HL-60 (cell line): ENCODE results near the gene RPH3AL.

Source experiments
- DNase-seq, 2 experiments: peaks; one replicate each; pipeline ENCODE4 v3.0.0-alpha.2; 2010 to 2020; ENCODE audit warnings: low read depth in 1 of 2, low spot score in 1 of 2
- H3K27ac ChIP-seq: fragments of 250-450 bp; sonication (Bioruptor Pico); replicated peaks from 2 replicates; pipeline ENCODE4 v1.5.1; 2020; ENCODE audit warnings: mild to moderate bottlenecking, moderate library complexity
- H3K27me3 ChIP-seq: fragments of 250-450 bp; sonication (Bioruptor Pico); 2 replicates; pipeline ENCODE4 v1.5.1; 2021; ENCODE audit warnings: mild to moderate bottlenecking, moderate library complexity; ENCODE audit not compliant: insufficient read depth, poor library complexity, severe bottlenecking
- H3K4me3 ChIP-seq: replicated peaks from 2 replicates; pipeline ENCODE4 v1.5.1; 2011; ENCODE audit warnings: mild to moderate bottlenecking, control low read depth, low read length; ENCODE audit not compliant: insufficient read depth
- CTCF ChIP-seq: IDR thresholded peaks from one replicate; pipeline ENCODE4 v1.5.1; 2011; ENCODE audit warnings: low read length, control low read depth, inconsistent platforms; ENCODE audit not compliant: insufficient read depth
- GABPA ChIP-seq: IDR thresholded peaks from 2 replicates; pipeline ENCODE4 v1.6.1; 2012; ENCODE audit warnings: low read depth
- POLR2AphosphoS5 ChIP-seq: IDR thresholded peaks from 2 replicates; pipeline ENCODE4 v1.6.1; 2012; ENCODE audit warnings: low read depth
- REST ChIP-seq: IDR thresholded peaks from 2 replicates; pipeline ENCODE4 v1.6.1; 2012; ENCODE audit warnings: low read depth; ENCODE audit not compliant: insufficient replicate concordance
- SPI1 ChIP-seq: IDR thresholded peaks from 2 replicates; pipeline ENCODE4 v1.6.1; 2012; ENCODE audit warnings: low read depth, mild to moderate bottlenecking, borderline replicate concordance

Gene RPH3AL

GRCh38 chr17:384622-385177 is 32.1 kb upstream of the RPH3AL start:
- peaks cover 6% of the 10 kb centered on the region for H3K27me3 ChIP-seq
- TF ChIP-seq CTCF (no peak), SPI1 (no peak), GABPA (no peak), REST (no peak), POLR2AphosphoS5 (no peak)
- no peak overlapping the region for H3K4me3 ChIP-seq
- no peak overlapping the region for H3K27ac ChIP-seq
- DNase-seq, result no peak

- H3K27ac ChIP-seq, result no peak overlapping the region
- peaks cover 6% of the 10 kb centered on the region for H3K27me3 ChIP-seq
- no peak overlapping the region for H3K4me3 ChIP-seq
- TF ChIP-seq CTCF, result no peak
- no peak for TF ChIP-seq REST
- no peak for TF ChIP-seq GABPA
- TF ChIP-seq SPI1, result no peak
- TF ChIP-seq POLR2AphosphoS5, result no peak
- no peak for DNase-seq
Measured at GRCh38 chr17:383771-384621, 31.4 kb upstream of the RPH3AL start.

- DNase-seq, result no peak
- Histone ChIP-seq H3K4me3 (no peak overlapping the region), H3K27me3 (peaks cover 6% of the 10 kb centered on the region), H3K27ac (no peak overlapping the region)
- TF ChIP-seq CTCF (no peak), SPI1 (no peak), REST (no peak), GABPA (no peak), POLR2AphosphoS5 (no peak)
Measured at GRCh38 chr17:382644-383533, 30.3 kb upstream of the RPH3AL start.
